GM23248 (cell line): ENCODE data around the gene TRIM52. TPM values are rescaled to one million over a fixed set of nuclear protein-coding genes. Genes with fewer than 3 reads are reported as not detected.
A peak's percentile ranks its signal among the peaks of the same experiment; 100 is the strongest.

Experiments
- DNase-seq: peaks from one replicate; pipeline ENCODE4 v3.0.0-alpha.2; 2015
- H2AFZ ChIP-seq: fragments of 200-600 bp; sonication (generic); 2 replicates; pipeline ENCODE4 v1.6.1; 2016; ENCODE audit warnings: antibody characterized with exemption
- H3F3A ChIP-seq: fragments of 200-600 bp; sonication (generic); 2 replicates; pipeline ENCODE4 v1.6.1; 2016; ENCODE audit warnings: mild to moderate bottlenecking, antibody characterized with exemption, mixed run types; ENCODE audit not compliant: insufficient read depth
- H3K27ac ChIP-seq: fragments of 200-600 bp; sonication (generic); 2 replicates; pipeline ENCODE4 v1.5.1; 2016; ENCODE audit warnings: mild to moderate bottlenecking
- H3K27me3 ChIP-seq: fragments of 200-600 bp; sonication (generic); replicated peaks from 2 replicates; pipeline ENCODE4 v1.6.1; 2016; ENCODE audit warnings: mild to moderate bottlenecking; ENCODE audit not compliant: insufficient read depth
- H3K36me3 ChIP-seq: fragments of 200-600 bp; sonication (generic); 2 replicates; pipeline ENCODE4 v1.6.1; 2016; ENCODE audit warnings: low read depth, mild to moderate bottlenecking
- H3K4me1 ChIP-seq: fragments of 200-600 bp; sonication (generic); 2 replicates; pipeline ENCODE4 v1.6.1; 2016; ENCODE audit warnings: mild to moderate bottlenecking; ENCODE audit not compliant: insufficient read depth
- H3K4me2 ChIP-seq: fragments of 200-600 bp; sonication (generic); one replicate; pipeline ENCODE4 v1.6.1; 2016; ENCODE audit warnings: mild to moderate bottlenecking; ENCODE audit not compliant: unreplicated experiment
- H3K4me3 ChIP-seq: fragments of 200-600 bp; sonication (generic); 2 replicates; pipeline ENCODE4 v1.5.1; 2016; ENCODE audit warnings: mild to moderate bottlenecking
- H3K79me2 ChIP-seq: fragments of 200-600 bp; sonication (generic); 2 replicates; pipeline ENCODE4 v1.6.1; 2016; ENCODE audit warnings: mild to moderate bottlenecking; ENCODE audit not compliant: insufficient read depth
- H3K9ac ChIP-seq: fragments of 200-600 bp; sonication (generic); 2 replicates; pipeline ENCODE4 v1.6.1; 2016; ENCODE audit warnings: mild to moderate bottlenecking
- H3K9me2 ChIP-seq: fragments of 200-600 bp; sonication (generic); 2 replicates; pipeline ENCODE4 v1.6.1; 2016; ENCODE audit warnings: mixed run types, mild to moderate bottlenecking, moderate library complexity; ENCODE audit not compliant: insufficient read depth
- H3K9me3 ChIP-seq: fragments of 200-600 bp; sonication (generic); one replicate; pipeline ENCODE4 v1.6.1; 2017; ENCODE audit warnings: low read depth
- H4K20me1 ChIP-seq: fragments of 200-600 bp; sonication (generic); 2 replicates; pipeline ENCODE4 v1.6.0; 2016; ENCODE audit not compliant: insufficient read depth
- EZH2 ChIP-seq: fragments of 200-600 bp; sonication (generic); IDR thresholded peaks from 2 replicates; pipeline ENCODE4 v1.6.1; 2018; ENCODE audit warnings: antibody characterized with exemption, mild to moderate bottlenecking; ENCODE audit not compliant: insufficient read depth, poor library complexity, severe bottlenecking
- EZH2phosphoT487 ChIP-seq: fragments of 200-600 bp; sonication (generic); IDR thresholded peaks from 2 replicates; pipeline ENCODE4 v1.6.1; 2018; ENCODE audit warnings: antibody characterized with exemption, moderate library complexity, mild to moderate bottlenecking, low read depth; ENCODE audit not compliant: insufficient read depth
- WGBS, 2 experiments: methylation state at CpG; one replicate each; pipeline ENCODE4 v1.1.6; 2015 to 2017; ENCODE audit warnings: low lambda C conversion rate in 2 of 2, low coverage in 1 of 2; ENCODE audit errors: missing lambda C conversion rate in 2 of 2; 5-methylcytosine and 5-hydroxymethylcytosine counted together
- in situ Hi-C: fragments of 300-500 bp; cut with MboI; formaldehyde crosslinking; loops from 2 replicates; pipeline ENCODE4 v1.15.0; 2020
- polyA plus RNA-seq: library from polyadenylated mRNA; unstranded; fragments of >200 nt; fragmentation: Nextera tagmentation; extraction: Ambion mirVana; gene quantifications from 2 replicates; pipeline ENCODE4 v1.2.1, GENCODE V29; 2016
- total RNA-seq: library from RNA; depleted of rRNA; stranded (reverse); fragments of >200 nt; shearing (Covaris generic); gene quantifications from 2 replicates; pipeline ENCODE4 v1.2.3, GENCODE V29; 2014

Gene TRIM52
- total and polyA plus RNA-seq, 2 experiments from 2014 or later: 4.1 to 6.6 TPM

GRCh38 chr5:181221792-181222629, 38.9 kb downstream of the TRIM52 start:
- in situ Hi-C loops: no loop called here
- Histone ChIP-seq H3K27ac (peak overlapping the region; percentile 90), H3K27me3 (no peaks in the 10 kb centered on the region), H3F3A (peaks cover 22% of the 10 kb centered on the region), H3K9ac (peak overlapping the region; percentile 92), H3K9me3 (no peaks in the 10 kb centered on the region), H2AFZ (peak overlapping the region; percentile 79), H3K4me3 (peak overlapping the region; percentile 83), H3K36me3 (no peaks in the 10 kb centered on the region; the same call in 1 of the 2 replicates), H4K20me1 (no peaks in the 10 kb centered on the region), H3K9me2 (no peaks in the 10 kb centered on the region), H3K79me2 (peaks cover 35% of the 10 kb centered on the region), H3K4me2 (peak overlapping the region; percentile 86), H3K4me1 (0 out of 2 replicates have a peak, but pooled peaks cover 12% of the 10 kb centered on the region)
- WGBS, 2 experiments: 2 to 3% methylated on average over 50 of the region's 50 CpGs
- DNase-seq: peak; percentile 97
- TF ChIP-seq EZH2phosphoT487: no peak
- no peak for TF ChIP-seq EZH2

- Histone ChIP-seq H3K4me3 (peak overlapping the region; percentile 27; the same call in 1 of the 2 replicates), H3K9me2 (no peaks in the 10 kb centered on the region)
- in situ Hi-C loops: no loop called here
Measured at GRCh38 chr5:181221105-181221791, 39.7 kb downstream of the TRIM52 start.

GRCh38 chr5:181220178-181220515, 40.8 kb downstream of the TRIM52 start:
- H2AFZ ChIP-seq: no peak overlapping the region
- in situ Hi-C loops: no loop called here

More at GRCh38 chr5:181221105-181221791, 39.7 kb downstream of the TRIM52 start:
- Histone ChIP-seq H3K79me2 (peaks cover 27% of the 10 kb centered on the region), H2AFZ (peak overlapping the region; percentile 17; the same call in 1 of the 2 replicates), H3K27ac (peak overlapping the region; percentile 90), H3K9me3 (no peaks in the 10 kb centered on the region), H3K4me1 (0 out of 2 replicates have a peak, but pooled peaks cover 12% of the 10 kb centered on the region), H3K36me3 (no peaks in the 10 kb centered on the region), H3K4me2 (no peak overlapping the region), H4K20me1 (no peaks in the 10 kb centered on the region), H3K27me3 (no peaks in the 10 kb centered on the region), H3F3A (peaks cover 28% of the 10 kb centered on the region), H3K9ac (peak overlapping the region; percentile 92; the same call in 1 of the 2 replicates)
- TF ChIP-seq EZH2phosphoT487 (no peak), EZH2 (no peak)
- WGBS, 2 experiments: 47 to 51% methylated on average over 27 of the region's 27 CpGs
- DNase-seq: no peak

More at GRCh38 chr5:181220178-181220515, 40.8 kb downstream of the TRIM52 start:
- Histone ChIP-seq H3K4me2 (no peak overlapping the region), H3K4me3 (no peak overlapping the region), H3K4me1 (0 out of 2 replicates have a peak, but pooled peaks cover 11% of the 10 kb centered on the region), H3K9me2 (no peaks in the 10 kb centered on the region), H3K79me2 (peaks cover 16% of the 10 kb centered on the region), H4K20me1 (no peaks in the 10 kb centered on the region), H3K27ac (no peak overlapping the region), H3K9me3 (no peaks in the 10 kb centered on the region), H3K27me3 (no peaks in the 10 kb centered on the region), H3K9ac (no peak overlapping the region), H3K36me3 (no peaks in the 10 kb centered on the region), H3F3A (peaks cover 31% of the 10 kb centered on the region)
- WGBS, 2 experiments: 91 to 94% methylated on average over 10 of the region's 10 CpGs
- no peak for DNase-seq
- no peak for TF ChIP-seq EZH2phosphoT487
- TF ChIP-seq EZH2: no peak
